Lower lobe of right lung (tissue), 2 donors: ENCODE results near the gene SH3GL1. TPM values are rescaled to one million over a fixed set of nuclear protein-coding genes. Genes with fewer than 3 reads are reported as not detected.

Source experiments
- ATAC-seq, 2 donors: fragments of 200-7000 bp; cut with Tn5 transposase; one replicate each; pipeline ENCODE4 v1.9.1; 2020 to 2022; ENCODE audit warnings: mild to moderate bottlenecking in 2 of 2, moderate library complexity in 2 of 2
- DNase-seq: peaks from one replicate; pipeline ENCODE4 v3.0.0-alpha.2; 2020
- H3K27ac ChIP-seq: fragments of 200-600 bp; one replicate; pipeline ENCODE4 v1.8.0; 2022
- H3K27me3 ChIP-seq: fragments of 200-600 bp; one replicate; pipeline ENCODE4 v1.8.0; 2022; ENCODE audit warnings: low read depth
- H3K36me3 ChIP-seq: fragments of 200-600 bp; one replicate; pipeline ENCODE4 v1.8.0; 2022; ENCODE audit warnings: mild to moderate bottlenecking
- H3K4me1 ChIP-seq: fragments of 200-600 bp; one replicate; pipeline ENCODE4 v1.8.0; 2022
- H3K4me3 ChIP-seq: fragments of 200-600 bp; one replicate; pipeline ENCODE4 v1.8.0; 2022; ENCODE audit warnings: mild to moderate bottlenecking
- H3K9me3 ChIP-seq: fragments of 200-600 bp; one replicate; pipeline ENCODE4 v1.8.0; 2022
- intact Hi-C: fragments of 100-400 bp; cut with DNase I; formaldehyde crosslinking; loops from one replicate; pipeline ENCODE4 v1.11.0; 2022
- total RNA-seq: library from RNA; stranded (reverse); fragmentation: NEBNext Ultra II Directional; extraction: Animal tissue kit (Norgen Biotek cat#: 25700); gene quantifications from one replicate; pipeline ENCODE4 v1.2.1, GENCODE V29; 2021
- TF ChIP-seq, protein P1 (sequence below): fragments of 200-600 bp; IDR thresholded peaks from one replicate; pipeline ENCODE4 v1.8.0; 2022; ENCODE audit warnings: antibody characterized with exemption, mild to moderate bottlenecking
- donor health status: DM: no; HTN: yes; CAD: no; lungs with severe emphysema.

The SH3GL1 gene
- total RNA-seq, 1 donor from 2014 or later = 44.3 TPM

DNA sequence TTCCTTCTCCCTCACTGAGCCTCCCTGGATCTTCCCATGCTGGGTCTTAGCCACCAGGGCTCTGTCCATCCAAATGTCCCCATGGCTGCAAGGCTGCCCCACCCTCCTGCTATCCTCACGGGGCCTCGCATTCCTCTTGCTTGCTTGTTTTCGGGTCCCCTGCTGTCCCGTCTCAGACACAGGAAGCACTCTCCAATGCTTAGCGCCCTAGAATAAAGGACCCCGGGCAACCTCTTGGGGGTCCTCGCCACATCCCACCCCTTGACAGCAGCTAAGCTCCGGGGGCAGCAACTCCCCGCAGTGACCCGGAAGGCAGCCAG lies 23.7 kb downstream of the SH3GL1 start:
- ATAC-seq (no peak), DNase-seq (no peak)
- TF ChIP-seq, protein P1, sequence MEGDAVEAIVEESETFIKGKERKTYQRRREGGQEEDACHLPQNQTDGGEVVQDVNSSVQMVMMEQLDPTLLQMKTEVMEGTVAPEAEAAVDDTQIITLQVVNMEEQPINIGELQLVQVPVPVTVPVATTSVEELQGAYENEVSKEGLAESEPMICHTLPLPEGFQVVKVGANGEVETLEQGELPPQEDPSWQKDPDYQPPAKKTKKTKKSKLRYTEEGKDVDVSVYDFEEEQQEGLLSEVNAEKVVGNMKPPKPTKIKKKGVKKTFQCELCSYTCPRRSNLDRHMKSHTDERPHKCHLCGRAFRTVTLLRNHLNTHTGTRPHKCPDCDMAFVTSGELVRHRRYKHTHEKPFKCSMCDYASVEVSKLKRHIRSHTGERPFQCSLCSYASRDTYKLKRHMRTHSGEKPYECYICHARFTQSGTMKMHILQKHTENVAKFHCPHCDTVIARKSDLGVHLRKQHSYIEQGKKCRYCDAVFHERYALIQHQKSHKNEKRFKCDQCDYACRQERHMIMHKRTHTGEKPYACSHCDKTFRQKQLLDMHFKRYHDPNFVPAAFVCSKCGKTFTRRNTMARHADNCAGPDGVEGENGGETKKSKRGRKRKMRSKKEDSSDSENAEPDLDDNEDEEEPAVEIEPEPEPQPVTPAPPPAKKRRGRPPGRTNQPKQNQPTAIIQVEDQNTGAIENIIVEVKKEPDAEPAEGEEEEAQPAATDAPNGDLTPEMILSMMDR = no peak
- Histone ChIP-seq H3K36me3 (peaks cover 1% of the 10 kb centered on the region), H3K27ac (peak overlapping the region; percentile 41), H3K4me3 (no peak overlapping the region), H3K4me1 (peaks cover 83% of the 10 kb centered on the region), H3K9me3 (no peaks in the 10 kb centered on the region), H3K27me3 (no peaks in the 10 kb centered on the region)
- intact Hi-C loops = no loop called here

DNA sequence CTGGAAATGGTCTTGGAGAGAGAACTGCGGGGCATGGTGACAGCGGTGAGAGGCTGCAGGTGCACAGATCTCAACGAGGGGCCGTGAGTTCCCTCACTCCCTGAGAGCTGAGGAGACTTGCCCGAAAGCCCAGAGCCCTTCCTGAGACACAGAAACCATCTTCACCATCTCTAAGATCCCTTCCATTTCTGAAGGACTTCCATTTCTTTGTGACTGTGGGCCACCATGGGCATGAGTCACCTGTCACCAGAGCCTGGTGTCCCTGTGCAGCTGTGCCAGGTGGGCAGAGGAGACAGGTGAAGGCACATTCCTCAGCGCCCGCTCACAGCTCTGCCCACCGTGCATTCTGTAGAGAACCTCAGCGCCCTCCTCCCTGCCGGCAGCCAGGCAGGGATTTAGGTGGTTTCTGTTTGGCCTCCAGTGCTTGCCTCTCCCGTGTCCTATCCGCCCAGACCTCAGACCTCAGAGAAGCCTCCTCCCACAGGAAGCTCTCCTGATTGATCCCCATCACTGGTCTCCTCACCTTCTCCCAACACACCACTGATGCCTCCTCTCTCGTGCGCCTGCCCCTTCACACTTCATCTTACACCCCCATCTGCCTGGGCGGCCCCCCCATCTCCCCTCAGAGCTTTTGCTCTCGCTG lies 24.2 kb downstream of the SH3GL1 start:
- TF ChIP-seq, protein P1 = no peak
- Histone ChIP-seq H3K27me3 (no peaks in the 10 kb centered on the region), H3K9me3 (no peaks in the 10 kb centered on the region), H3K4me1 (peaks cover 87% of the 10 kb centered on the region), H3K4me3 (no peak overlapping the region), H3K27ac (peak overlapping the region; percentile 85), H3K36me3 (peaks cover 3% of the 10 kb centered on the region)
- DNase-seq = no peak
- intact Hi-C loops = no loop called here
- no peak for ATAC-seq

DNA sequence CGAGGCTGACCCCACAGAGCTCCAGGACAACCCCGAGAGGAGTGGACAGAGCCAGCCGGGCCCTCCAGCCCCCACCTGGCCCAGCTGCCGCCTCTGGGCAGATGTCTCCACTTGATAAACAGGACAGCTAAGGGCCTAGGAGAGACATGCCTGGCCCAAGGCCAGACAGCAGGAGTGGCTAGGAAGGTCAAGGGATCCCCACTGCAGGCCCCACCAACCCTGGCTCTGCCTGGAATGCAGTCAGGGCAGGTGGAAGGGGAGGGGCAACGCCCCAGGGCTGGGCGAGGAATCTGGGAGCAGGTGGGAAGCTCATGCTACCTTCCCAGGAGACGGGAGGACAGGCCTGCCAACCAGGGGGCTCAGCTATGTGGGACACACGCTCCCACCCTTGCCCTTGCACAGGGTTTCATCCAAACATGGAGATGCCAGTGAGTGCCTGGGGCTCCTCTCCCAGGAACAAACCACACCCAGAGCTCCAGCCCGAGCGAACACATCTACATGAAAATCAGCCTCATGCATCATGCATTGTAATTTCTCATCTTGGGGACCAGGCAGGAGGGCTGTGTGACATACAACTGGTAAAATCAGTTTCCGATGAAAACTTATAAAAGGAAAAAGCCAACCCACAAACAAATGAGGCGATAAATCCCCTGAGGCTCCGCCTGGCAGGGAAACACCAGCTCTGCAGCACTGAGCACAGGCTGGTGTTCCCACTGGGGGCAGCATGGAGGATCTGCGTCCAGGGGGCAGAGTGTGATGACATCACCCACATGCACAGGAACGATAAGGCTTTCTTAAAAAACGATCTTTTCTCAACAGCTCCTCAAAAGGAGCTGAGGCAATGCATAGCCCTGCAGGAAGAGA lies 25.0 kb downstream of the SH3GL1 start:
- intact Hi-C loops = no loop called here
- DNase-seq = peak; percentile 81
- peaks cover 90% of the 10 kb centered on the region for H3K4me1 ChIP-seq
- H3K36me3 ChIP-seq = peaks cover 3% of the 10 kb centered on the region
- H3K4me3 ChIP-seq = no peak overlapping the region
- H3K9me3 ChIP-seq = no peaks in the 10 kb centered on the region
- no peaks in the 10 kb centered on the region for H3K27me3 ChIP-seq
- ATAC-seq = peak; percentile 57 to 73
- peak overlapping the region; percentile 85 for H3K27ac ChIP-seq
- TF ChIP-seq, protein P1 = peak; percentile 19

DNA sequence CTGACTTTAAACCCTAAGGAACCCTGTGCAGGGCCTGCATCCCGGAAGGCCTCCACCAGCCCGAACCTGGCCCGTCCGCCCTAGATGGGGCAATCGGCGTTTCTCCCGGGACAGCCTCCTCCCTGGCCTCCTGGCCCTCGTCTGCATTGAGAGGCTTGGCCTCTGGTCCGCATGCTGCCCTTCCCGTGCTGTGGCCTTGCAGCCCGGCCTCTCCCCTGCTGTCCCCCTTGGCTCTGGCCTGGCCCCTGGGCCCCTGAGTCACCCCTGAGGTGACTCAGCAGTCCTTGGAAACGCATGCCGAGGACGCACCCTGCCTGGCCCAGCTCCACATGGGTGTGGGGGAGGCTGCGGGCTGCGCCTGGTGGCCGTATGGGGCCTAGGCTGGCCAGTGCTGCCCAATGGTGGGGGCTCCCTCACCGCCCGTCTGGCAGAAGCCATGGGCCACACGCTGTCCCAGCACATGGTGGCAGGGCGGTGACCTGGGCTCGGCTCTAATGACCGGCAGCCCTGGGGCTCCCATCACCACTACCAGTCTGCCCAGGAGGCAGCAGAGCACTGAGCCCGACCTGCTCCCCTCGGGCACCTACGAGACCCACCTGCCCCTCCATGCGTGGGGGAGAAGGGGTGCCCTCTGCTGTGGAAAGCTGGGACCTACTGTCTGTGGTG lies 25.7 kb downstream of the SH3GL1 start:
- H3K27ac ChIP-seq = peak overlapping the region; percentile 85
- intact Hi-C loops = no loop called here
- ATAC-seq = peak; percentile 76
- peak overlapping the region; percentile 8 for H3K4me3 ChIP-seq
- DNase-seq = peak; percentile 74
- H3K36me3 ChIP-seq = peaks cover 3% of the 10 kb centered on the region
- no peaks in the 10 kb centered on the region for H3K9me3 ChIP-seq
- H3K4me1 ChIP-seq = peaks cover 90% of the 10 kb centered on the region
- no peaks in the 10 kb centered on the region for H3K27me3 ChIP-seq
- TF ChIP-seq, protein P1 = no peak

DNA sequence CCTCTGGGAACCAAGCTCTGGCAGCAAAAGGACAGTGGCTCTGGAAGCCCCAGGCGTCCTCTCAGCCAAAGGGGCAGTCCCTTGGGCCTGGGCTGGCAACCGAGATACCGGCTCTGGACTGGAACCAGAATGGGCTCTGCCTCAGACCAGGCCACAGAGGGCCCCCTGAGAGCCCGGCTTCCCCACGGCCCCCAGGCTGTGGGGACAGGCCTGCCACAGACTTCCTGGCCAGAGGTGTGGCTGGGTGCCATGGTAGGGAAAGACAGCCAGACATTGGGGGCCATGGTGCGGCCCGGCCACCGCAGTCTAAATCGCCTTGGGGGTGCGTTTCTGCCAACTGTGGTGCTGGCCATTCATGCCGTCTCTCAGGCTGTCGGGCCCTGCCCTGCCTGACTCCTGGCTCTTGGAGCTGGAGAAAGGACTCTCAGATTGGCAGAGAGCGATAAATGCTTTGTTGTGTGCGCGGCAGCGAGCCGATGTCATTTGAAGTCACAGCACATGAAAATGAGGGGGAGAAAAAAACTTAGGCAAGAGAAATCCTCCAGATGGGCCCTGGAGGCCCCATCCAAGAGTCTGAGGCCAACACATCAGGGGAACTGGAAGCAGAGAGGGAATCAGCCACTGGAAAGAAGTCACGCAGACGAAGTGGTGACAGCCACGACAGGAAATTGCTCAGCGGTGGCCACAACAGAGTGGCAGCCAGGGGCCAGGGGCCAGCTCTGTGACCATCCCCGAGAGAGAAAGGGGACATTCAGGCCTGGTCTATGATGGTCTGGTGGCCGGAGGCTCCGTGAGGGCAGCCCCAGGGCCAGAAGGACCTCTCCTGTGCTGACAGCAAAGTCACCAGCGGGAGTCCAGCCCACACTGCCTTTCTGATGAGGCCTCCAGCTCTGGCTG lies 26.5 kb downstream of the SH3GL1 start:
- TF ChIP-seq, protein P1 = no peak
- ATAC-seq = no peak
- Histone ChIP-seq H3K4me1 (peaks cover 90% of the 10 kb centered on the region), H3K9me3 (no peaks in the 10 kb centered on the region), H3K36me3 (peaks cover 3% of the 10 kb centered on the region), H3K4me3 (peak overlapping the region; percentile 8), H3K27ac (peak overlapping the region; percentile 85), H3K27me3 (no peaks in the 10 kb centered on the region)
- no peak for DNase-seq
- intact Hi-C loops = no loop called here
